A673 (cell line): ENCODE measurements around the gene TEX50.

Experiments used
- EZH2 ChIP-seq: fragments of 200-600 bp; sonication (generic); IDR thresholded peaks from 2 replicates; pipeline ENCODE4 v1.6.1; 2017; ENCODE audit warnings: borderline replicate concordance, low read depth, mild to moderate bottlenecking, mixed read lengths, antibody characterized with exemption, low read length; ENCODE audit not compliant: poor library complexity, severe bottlenecking
- TF ChIP-seq, protein P1 (sequence below): fragments of 300-800, 200-600 bp; sonication (generic); conservative IDR thresholded peaks from 2 replicates; pipeline ENCODE4 v1.5.1; 2017; ENCODE audit warnings: low read depth, mild to moderate bottlenecking, antibody characterized with exemption, low read length, moderate library complexity, mixed read lengths

DNA sequence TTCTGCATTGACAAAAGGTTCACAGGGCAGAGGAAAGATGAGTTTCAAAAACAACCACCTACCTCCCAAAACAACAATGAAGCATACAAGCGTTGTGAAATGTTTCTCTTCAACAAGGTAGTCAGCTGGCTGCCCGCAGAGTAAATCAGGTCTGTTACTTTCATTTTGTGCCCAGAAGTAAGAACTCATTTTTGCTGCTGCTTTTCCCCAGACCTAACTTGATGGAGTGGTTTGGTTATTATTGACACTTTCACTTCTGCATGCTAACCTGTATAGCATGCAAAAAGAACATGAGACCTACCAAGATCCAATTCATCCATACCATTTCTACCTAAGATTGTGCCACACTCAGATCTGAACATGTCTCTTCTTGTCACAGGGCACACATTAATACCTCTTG is 33.5 kb upstream of the TEX50 start:
- TF ChIP-seq, protein P1, sequence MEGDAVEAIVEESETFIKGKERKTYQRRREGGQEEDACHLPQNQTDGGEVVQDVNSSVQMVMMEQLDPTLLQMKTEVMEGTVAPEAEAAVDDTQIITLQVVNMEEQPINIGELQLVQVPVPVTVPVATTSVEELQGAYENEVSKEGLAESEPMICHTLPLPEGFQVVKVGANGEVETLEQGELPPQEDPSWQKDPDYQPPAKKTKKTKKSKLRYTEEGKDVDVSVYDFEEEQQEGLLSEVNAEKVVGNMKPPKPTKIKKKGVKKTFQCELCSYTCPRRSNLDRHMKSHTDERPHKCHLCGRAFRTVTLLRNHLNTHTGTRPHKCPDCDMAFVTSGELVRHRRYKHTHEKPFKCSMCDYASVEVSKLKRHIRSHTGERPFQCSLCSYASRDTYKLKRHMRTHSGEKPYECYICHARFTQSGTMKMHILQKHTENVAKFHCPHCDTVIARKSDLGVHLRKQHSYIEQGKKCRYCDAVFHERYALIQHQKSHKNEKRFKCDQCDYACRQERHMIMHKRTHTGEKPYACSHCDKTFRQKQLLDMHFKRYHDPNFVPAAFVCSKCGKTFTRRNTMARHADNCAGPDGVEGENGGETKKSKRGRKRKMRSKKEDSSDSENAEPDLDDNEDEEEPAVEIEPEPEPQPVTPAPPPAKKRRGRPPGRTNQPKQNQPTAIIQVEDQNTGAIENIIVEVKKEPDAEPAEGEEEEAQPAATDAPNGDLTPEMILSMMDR: no peak
- no peak for TF ChIP-seq EZH2
